Chondrocyte (in vitro differentiated cells): ENCODE measurements around the gene PARVB. TPM values are rescaled to one million over a fixed set of nuclear protein-coding genes. Genes with fewer than 3 reads are reported as not detected.

Source experiments
- DNase-seq: peaks from one replicate; pipeline ENCODE4 v3.0.0; 2021; ENCODE audit warnings: mixed read lengths, low spot score
- H3K27ac Mint-ChIP-seq: one replicate; pipeline ENCODE4 v1.8.0; 2021; ENCODE audit warnings: mild to moderate bottlenecking, moderate library complexity, mixed read lengths; ENCODE audit not compliant: unreplicated experiment
- H3K27me3 Mint-ChIP-seq: 2 replicates; pipeline ENCODE4 v1.8.0; 2021; ENCODE audit warnings: low read depth, mixed read lengths
- H3K36me3 Mint-ChIP-seq: 2 replicates; pipeline ENCODE4 v1.8.0; 2021; ENCODE audit warnings: low read depth, mixed read lengths
- H3K4me1 Mint-ChIP-seq: 2 replicates; pipeline ENCODE4 v1.8.0; 2021; ENCODE audit warnings: low read depth, mild to moderate bottlenecking, mixed read lengths
- H3K4me3 Mint-ChIP-seq: one replicate; pipeline ENCODE4 v1.8.0; 2021; ENCODE audit warnings: mild to moderate bottlenecking, moderate library complexity, mixed read lengths; ENCODE audit not compliant: unreplicated experiment
- H3K9me3 Mint-ChIP-seq: 2 replicates; pipeline ENCODE4 v1.8.0; 2021; ENCODE audit warnings: low read depth, mixed read lengths
- total RNA-seq: library from RNA; stranded (reverse); gene quantifications from 3 replicates; pipeline ENCODE4 v1.2.1, GENCODE V29; 2021
- TF ChIP-seq, protein P1 (sequence below): fragments of 200-600 bp; sonication (generic); IDR thresholded peaks from 2 replicates; pipeline ENCODE4 v1.5.0; 2021; ENCODE audit warnings: antibody characterized with exemption, mild to moderate bottlenecking, moderate library complexity

The PARVB gene
- total RNA-seq, 1 donor from 2014 or later: 33.6 TPM

DNA sequence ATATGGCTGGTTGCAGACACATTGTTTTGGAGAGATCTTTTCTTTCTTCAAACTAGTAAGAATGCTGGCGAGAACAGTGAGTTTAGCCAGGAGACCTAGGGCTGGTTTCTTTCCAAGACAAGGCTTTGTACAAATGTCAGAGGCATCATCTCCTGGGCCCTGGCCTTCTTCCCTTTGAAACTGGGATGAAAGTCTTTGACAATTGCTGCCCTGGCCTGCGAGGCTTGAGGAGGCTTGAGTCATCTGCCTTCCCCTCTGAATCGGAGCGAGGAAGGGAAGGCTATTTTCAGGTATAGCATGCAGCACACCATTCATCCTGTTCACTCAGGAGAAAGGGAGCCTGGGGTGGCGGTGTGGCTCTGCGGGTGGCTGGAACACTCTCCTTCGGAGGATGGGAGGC lies 135.1 kb downstream of the PARVB start:
- TF ChIP-seq, protein P1, sequence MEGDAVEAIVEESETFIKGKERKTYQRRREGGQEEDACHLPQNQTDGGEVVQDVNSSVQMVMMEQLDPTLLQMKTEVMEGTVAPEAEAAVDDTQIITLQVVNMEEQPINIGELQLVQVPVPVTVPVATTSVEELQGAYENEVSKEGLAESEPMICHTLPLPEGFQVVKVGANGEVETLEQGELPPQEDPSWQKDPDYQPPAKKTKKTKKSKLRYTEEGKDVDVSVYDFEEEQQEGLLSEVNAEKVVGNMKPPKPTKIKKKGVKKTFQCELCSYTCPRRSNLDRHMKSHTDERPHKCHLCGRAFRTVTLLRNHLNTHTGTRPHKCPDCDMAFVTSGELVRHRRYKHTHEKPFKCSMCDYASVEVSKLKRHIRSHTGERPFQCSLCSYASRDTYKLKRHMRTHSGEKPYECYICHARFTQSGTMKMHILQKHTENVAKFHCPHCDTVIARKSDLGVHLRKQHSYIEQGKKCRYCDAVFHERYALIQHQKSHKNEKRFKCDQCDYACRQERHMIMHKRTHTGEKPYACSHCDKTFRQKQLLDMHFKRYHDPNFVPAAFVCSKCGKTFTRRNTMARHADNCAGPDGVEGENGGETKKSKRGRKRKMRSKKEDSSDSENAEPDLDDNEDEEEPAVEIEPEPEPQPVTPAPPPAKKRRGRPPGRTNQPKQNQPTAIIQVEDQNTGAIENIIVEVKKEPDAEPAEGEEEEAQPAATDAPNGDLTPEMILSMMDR: no peak
- no peak overlapping the region for H3K27ac Mint-ChIP-seq
- H3K4me1 Mint-ChIP-seq: no peaks in the 10 kb centered on the region
- no peaks in the 10 kb centered on the region for H3K9me3 Mint-ChIP-seq
- no peak for DNase-seq
- H3K36me3 Mint-ChIP-seq: peaks cover 22% of the 10 kb centered on the region
- no peak overlapping the region for H3K4me3 Mint-ChIP-seq
- no peaks in the 10 kb centered on the region for H3K27me3 Mint-ChIP-seq

DNA sequence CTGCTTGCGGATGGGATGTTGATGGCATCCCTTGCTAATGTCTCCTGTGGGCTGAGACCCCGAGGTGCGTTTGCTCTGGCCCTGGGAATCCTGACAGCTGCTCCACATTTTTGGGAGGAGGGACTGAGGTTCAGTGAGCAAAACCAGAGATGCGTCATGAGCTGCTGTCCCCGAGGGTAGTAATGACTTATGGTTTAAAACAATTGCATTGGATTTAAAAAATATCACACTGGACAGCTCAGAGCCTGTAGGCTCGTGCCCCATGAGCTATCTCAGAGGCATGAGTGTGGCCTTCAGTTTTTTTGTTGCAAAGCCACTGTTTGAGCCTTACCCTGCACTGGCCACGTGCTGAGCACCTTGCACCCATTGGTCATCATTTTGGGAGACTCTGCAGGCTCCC lies 135.7 kb downstream of the PARVB start:
- no peaks in the 10 kb centered on the region for H3K27me3 Mint-ChIP-seq
- DNase-seq: no peak
- H3K36me3 Mint-ChIP-seq: peaks cover 24% of the 10 kb centered on the region
- no peak overlapping the region for H3K27ac Mint-ChIP-seq
- no peak overlapping the region for H3K4me3 Mint-ChIP-seq
- no peaks in the 10 kb centered on the region for H3K9me3 Mint-ChIP-seq
- TF ChIP-seq, protein P1: no peak
- H3K4me1 Mint-ChIP-seq: no peaks in the 10 kb centered on the region

DNA sequence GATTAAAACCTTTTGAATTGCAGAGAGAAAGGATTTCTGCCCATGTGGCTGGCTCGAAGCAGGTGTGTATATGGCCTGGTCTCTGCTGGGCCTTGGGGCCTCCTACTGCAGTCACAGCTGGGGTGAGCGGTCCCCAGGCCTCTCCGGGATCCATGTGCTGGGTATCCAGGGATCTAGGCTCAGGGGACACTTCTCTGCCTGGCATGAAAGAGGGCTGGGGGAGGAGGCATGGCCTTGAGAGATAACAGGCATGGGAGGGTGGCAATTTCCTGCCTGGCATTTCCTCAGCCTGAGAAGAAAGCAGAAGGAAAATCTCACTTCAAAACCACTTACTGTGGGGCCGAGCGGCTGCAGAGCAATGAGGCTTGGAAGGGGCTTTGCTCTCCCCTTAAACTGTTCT lies 136.3 kb downstream of the PARVB start:
- Mint-ChIP-seq H3K27ac (no peak overlapping the region), H3K36me3 (peaks cover 25% of the 10 kb centered on the region), H3K9me3 (no peaks in the 10 kb centered on the region), H3K4me1 (no peaks in the 10 kb centered on the region), H3K4me3 (no peak overlapping the region), H3K27me3 (no peaks in the 10 kb centered on the region)
- TF ChIP-seq, protein P1: no peak
- no peak for DNase-seq

DNA sequence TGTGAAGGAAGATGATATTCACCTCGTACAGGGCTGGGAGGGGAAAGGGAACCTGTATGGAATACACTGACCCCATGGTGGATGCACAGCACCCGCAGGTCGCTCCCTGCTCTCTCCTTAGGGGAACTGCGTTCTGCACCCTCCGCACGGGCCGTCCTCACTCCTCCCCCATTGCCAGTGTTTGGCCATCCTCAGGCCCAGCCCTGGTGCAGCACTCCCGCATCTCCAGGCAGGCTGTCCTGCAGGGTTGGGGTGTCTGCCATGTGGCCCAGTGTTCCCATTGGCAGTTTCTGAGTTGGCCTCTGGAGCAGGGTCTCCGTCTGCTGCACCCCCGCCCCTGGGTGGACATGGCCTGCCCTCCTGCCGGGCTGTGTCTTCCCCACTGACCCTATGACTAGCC lies 137.6 kb downstream of the PARVB start:
- Mint-ChIP-seq H3K36me3 (peaks cover 24% of the 10 kb centered on the region), H3K4me1 (no peaks in the 10 kb centered on the region), H3K4me3 (no peak overlapping the region), H3K27me3 (no peaks in the 10 kb centered on the region), H3K27ac (no peak overlapping the region), H3K9me3 (no peaks in the 10 kb centered on the region)
- DNase-seq: no peak
- TF ChIP-seq, protein P1: no peak

DNA sequence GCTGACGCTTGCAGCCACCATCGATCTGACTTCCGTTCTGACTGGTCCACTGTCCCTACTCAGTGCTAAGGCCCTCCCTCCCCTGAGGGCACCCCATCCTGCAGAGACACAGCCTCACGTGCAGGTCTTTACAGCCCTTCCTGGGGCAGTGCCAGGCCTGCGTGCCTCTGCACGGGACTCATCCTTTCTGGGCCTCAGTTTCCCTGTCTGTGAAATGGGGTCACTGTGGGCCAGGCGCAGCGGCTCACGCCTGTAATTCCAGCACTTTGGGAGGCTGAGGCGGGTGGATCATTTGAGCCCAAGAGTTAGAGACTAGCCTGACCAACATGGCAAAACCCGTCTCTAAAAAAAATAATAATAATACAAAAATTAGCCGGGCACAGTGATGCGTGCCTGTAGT lies 138.9 kb downstream of the PARVB start:
- H3K9me3 Mint-ChIP-seq: no peaks in the 10 kb centered on the region
- DNase-seq: no peak
- H3K27me3 Mint-ChIP-seq: no peaks in the 10 kb centered on the region
- no peak overlapping the region for H3K4me3 Mint-ChIP-seq
- no peak overlapping the region for H3K27ac Mint-ChIP-seq
- TF ChIP-seq, protein P1: no peak
- H3K4me1 Mint-ChIP-seq: no peaks in the 10 kb centered on the region
- peaks cover 20% of the 10 kb centered on the region for H3K36me3 Mint-ChIP-seq
